Lung (tissue), 12 donors: ENCODE results near the gene CYP2E1. TPM values are rescaled to one million over a fixed set of nuclear protein-coding genes. Genes with fewer than 3 reads are reported as not detected.

ENCODE experiments used
- ATAC-seq: fragments of 200-7000 bp; cut with Tn5 transposase; one replicate; pipeline ENCODE4 v1.9.1; 2020; ENCODE audit warnings: moderate number of reproducible peaks; ENCODE audit not compliant: insufficient read depth, low FRiP score
- DNase-seq, 3 donors: peaks; one replicate each; pipeline ENCODE4 v3.0.0-alpha.2; 2013 to 2017
- H3K27ac ChIP-seq, 2 donors: one replicate each; pipeline ENCODE4 v1.5.1; 2013; ENCODE audit warnings: mild to moderate bottlenecking in 2 of 2, moderate library complexity in 2 of 2, control low read depth in 1 of 2, inconsistent platforms in 1 of 2, low read depth in 1 of 2, low read length in 1 of 2
- H3K27me3 ChIP-seq, 3 donors: one replicate each; pipeline ENCODE4 v1.5.1; 2013; ENCODE audit warnings: low read length in 2 of 3; ENCODE audit not compliant: control insufficient read depth in 3 of 3, insufficient read depth in 3 of 3
- H3K36me3 ChIP-seq, 4 donors: one replicate each; pipeline ENCODE4 v1.5.1; 2013; ENCODE audit warnings: low read length in 4 of 4, mild to moderate bottlenecking in 1 of 4, moderate library complexity in 1 of 4; ENCODE audit not compliant: control insufficient read depth in 4 of 4, insufficient read depth in 4 of 4
- H3K4me1 ChIP-seq, 5 donors: one replicate each; pipeline ENCODE4 v1.5.1; 2013; ENCODE audit warnings: low read length in 5 of 5, mild to moderate bottlenecking in 2 of 5, moderate library complexity in 1 of 5; ENCODE audit not compliant: control insufficient read depth in 5 of 5, insufficient read depth in 5 of 5
- H3K4me3 ChIP-seq: one replicate; pipeline ENCODE4 v1.5.1; 2013; ENCODE audit warnings: mild to moderate bottlenecking, control low read depth, moderate library complexity
- H3K9ac ChIP-seq, 2 donors: one replicate each; pipeline ENCODE4 v1.5.1; 2013; ENCODE audit warnings: low read length in 2 of 2, control low read depth in 1 of 2; ENCODE audit not compliant: insufficient read depth in 1 of 2
- H3K9me3 ChIP-seq, 4 donors: one replicate each; pipeline ENCODE4 v1.5.1; 2013; ENCODE audit warnings: low read length in 3 of 4, mild to moderate bottlenecking in 1 of 4, moderate library complexity in 1 of 4; ENCODE audit not compliant: control insufficient read depth in 4 of 4, insufficient read depth in 3 of 4
- WGBS, 2 donors: extraction: QIAGEN DNeasy Blood & Tissue Kit; methylation state at CpG; one replicate each; pipeline ENCODE4 v1.1.7; 2013; 5-methylcytosine and 5-hydroxymethylcytosine counted together
- polyA plus RNA-seq, 2 donors: library from polyadenylated mRNA; stranded (reverse); fragments of 200-250 nt; gene quantifications; one replicate each; pipeline ENCODE4 v1.2.1, GENCODE V29; 2013
- total RNA-seq, 2 donors: library from RNA; depleted of rRNA in 1 of 2; stranded (reverse); fragments of >200 nt in 1 of 2; gene quantifications; one replicate each; pipeline ENCODE4 v1.2.1, GENCODE V29; 2014 to 2021
- TF ChIP-seq, protein P1 (sequence below): IDR thresholded peaks from 2 replicates; pipeline ENCODE4 v1.5.1; 2012; ENCODE audit warnings: mild to moderate bottlenecking; ENCODE audit errors: control extremely low read depth, extremely low read depth
- donor health status: control.
- donor health status: control.
- donor health status: Bipolar disorder and iron deficiency.
- donor health status: healthy.
- donor health status: DM: yes; HTN: yes; CAD: no.

Gene CYP2E1
- total and polyA plus RNA-seq, 4 donors: 0.26 to 1.9 (median 1.1) TPM

DNA sequence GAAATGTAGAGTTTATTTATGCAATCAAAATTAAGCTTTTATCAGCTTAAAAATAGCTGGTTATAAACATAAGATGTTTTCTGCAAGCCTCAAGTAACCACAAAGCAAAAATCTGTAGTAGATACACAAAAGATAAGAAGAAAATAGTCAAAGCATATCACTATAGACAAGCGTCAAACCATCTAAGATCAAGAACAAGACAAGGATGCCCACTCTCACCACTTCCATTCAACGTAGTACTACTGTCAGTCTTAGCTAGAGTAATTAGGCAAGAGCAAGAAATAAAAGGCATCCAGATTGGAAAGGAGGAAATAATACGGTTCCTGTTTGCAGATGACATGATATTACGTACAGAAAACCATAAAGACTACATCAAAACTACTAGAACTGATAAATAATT, 17.5 kb upstream of the CYP2E1 start:
- no peak overlapping the region for H3K27ac ChIP-seq
- no peak for ATAC-seq
- 69 to 70% methylated on average over 4 of the region's 4 CpGs for WGBS, 2 donors
- no peak overlapping the region for H3K9ac ChIP-seq
- TF ChIP-seq, protein P1, sequence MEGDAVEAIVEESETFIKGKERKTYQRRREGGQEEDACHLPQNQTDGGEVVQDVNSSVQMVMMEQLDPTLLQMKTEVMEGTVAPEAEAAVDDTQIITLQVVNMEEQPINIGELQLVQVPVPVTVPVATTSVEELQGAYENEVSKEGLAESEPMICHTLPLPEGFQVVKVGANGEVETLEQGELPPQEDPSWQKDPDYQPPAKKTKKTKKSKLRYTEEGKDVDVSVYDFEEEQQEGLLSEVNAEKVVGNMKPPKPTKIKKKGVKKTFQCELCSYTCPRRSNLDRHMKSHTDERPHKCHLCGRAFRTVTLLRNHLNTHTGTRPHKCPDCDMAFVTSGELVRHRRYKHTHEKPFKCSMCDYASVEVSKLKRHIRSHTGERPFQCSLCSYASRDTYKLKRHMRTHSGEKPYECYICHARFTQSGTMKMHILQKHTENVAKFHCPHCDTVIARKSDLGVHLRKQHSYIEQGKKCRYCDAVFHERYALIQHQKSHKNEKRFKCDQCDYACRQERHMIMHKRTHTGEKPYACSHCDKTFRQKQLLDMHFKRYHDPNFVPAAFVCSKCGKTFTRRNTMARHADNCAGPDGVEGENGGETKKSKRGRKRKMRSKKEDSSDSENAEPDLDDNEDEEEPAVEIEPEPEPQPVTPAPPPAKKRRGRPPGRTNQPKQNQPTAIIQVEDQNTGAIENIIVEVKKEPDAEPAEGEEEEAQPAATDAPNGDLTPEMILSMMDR: no peak
- H3K36me3 ChIP-seq: peaks cover 0 to 1% (median 0%) of the 10 kb centered on the region in 4 donors
- H3K4me3 ChIP-seq: no peak overlapping the region
- H3K4me1 ChIP-seq: no peaks in the 10 kb centered on the region
- peaks cover 0 to 9% (median 3%) of the 10 kb centered on the region in 4 donors for H3K9me3 ChIP-seq
- DNase-seq: no peak
- H3K27me3 ChIP-seq: peaks cover 0 to 3% (median 0%) of the 10 kb centered on the region in 3 donors

DNA sequence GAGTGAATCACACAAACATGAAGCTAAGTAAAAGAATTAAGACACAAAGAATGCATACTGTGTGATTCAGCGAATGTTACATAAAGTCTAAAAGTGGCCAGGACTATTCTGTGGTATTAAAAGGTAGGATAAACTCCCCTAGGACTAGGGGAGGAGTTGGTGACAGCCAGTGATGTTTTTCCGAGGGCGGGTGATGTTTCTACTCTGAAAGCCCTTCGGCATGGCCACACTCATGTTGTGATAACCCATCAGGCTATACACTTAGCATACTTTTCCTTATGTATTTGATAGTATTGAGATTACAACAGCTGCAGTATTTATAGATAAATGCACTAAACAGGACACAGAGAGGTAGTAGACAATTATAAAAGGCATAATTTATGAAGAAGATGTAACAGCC, 15.8 kb upstream of the CYP2E1 start:
- no peaks in the 10 kb centered on the region for H3K4me1 ChIP-seq
- DNase-seq (no peak), ATAC-seq (no peak)
- H3K9me3 ChIP-seq: peaks cover 0 to 9% (median 3%) of the 10 kb centered on the region in 4 donors
- no peak overlapping the region for H3K27ac ChIP-seq
- peaks cover 0 to 3% (median 0%) of the 10 kb centered on the region in 3 donors for H3K27me3 ChIP-seq
- peaks cover 0 to 1% (median 0%) of the 10 kb centered on the region in 4 donors for H3K36me3 ChIP-seq
- 76 to 78% methylated on average over 4 of the region's 4 CpGs for WGBS, 2 donors
- no peak overlapping the region for H3K4me3 ChIP-seq
- no peak overlapping the region for H3K9ac ChIP-seq
- TF ChIP-seq, protein P1: no peak

DNA sequence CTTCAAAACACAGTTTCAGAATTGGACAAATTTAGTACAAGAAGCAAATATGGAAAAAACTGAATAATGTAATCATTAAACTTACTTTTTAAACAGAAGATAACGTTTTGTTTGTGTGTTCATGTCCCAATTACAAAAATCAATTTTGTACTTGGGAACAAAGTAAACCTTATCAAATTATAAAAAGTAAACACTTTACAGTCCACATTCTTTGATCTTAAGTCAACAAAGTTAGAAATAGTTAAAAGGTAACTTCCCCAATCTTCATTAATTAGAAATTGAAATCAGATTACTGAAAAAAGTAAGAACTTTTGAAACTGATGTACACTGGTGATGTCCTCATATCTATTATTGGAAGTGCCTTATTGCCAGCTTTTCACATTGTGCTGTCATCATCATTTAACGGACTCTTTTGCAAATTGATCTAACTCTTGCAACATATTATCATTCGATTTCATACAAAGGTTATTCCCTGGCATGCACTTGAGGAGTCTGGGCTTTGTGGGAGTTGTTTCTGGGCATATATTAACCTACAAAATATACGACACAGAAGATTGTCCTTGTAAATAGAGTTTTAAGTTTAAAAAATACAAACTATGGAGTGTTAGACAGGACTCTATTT, 15.1 kb upstream of the CYP2E1 start:
- ATAC-seq: no peak

More for the DNA sequence above, 15.1 kb upstream of the CYP2E1 start:
- H3K4me1 ChIP-seq: no peaks in the 10 kb centered on the region
- no peak overlapping the region for H3K27ac ChIP-seq
- peaks cover 0 to 3% (median 0%) of the 10 kb centered on the region in 3 donors for H3K27me3 ChIP-seq
- H3K4me3 ChIP-seq: no peak overlapping the region
- peaks cover 0 to 9% (median 3%) of the 10 kb centered on the region in 4 donors for H3K9me3 ChIP-seq
- TF ChIP-seq, protein P1: no peak
- H3K9ac ChIP-seq: no peak overlapping the region
- 42 to 50% methylated on average over 4 of the region's 4 CpGs for WGBS, 2 donors
- DNase-seq: no peak
- H3K36me3 ChIP-seq: peaks cover 0 to 1% (median 0%) of the 10 kb centered on the region in 4 donors
